Astrocyte of the cerebellum (primary cell): ENCODE data around the gene FER.

Source experiments
- DNase-seq: peaks from one replicate; pipeline ENCODE4 v3.0.0-alpha.2; 2011; ENCODE audit warnings: low read depth
- H3K4me3 ChIP-seq: 2 replicates; pipeline ENCODE4 v1.5.1; 2011; ENCODE audit warnings: mild to moderate bottlenecking, low read depth, low read length, moderate library complexity
- CTCF ChIP-seq: IDR thresholded peaks from 2 replicates; pipeline ENCODE4 v1.5.1; 2012; ENCODE audit warnings: low read length, low read depth, moderate library complexity, mild to moderate bottlenecking; ENCODE audit errors: missing control alignments
- in situ Hi-C: cut with HindIII; loops from 2 replicates; pipeline ENCODE4 v1.10.0; 2017; ENCODE audit warnings: low sequenced_read_pairs

Gene FER

GRCh38 chr5:108925073-108925472 lies 177.4 kb downstream of the FER start:
- H3K4me3 ChIP-seq, result no peak overlapping the region
- in situ Hi-C loops, result no loop called here
- no peak for TF ChIP-seq CTCF
- no peak for DNase-seq

- H3K4me3 ChIP-seq, result no peak overlapping the region
- TF ChIP-seq CTCF, result no peak
- in situ Hi-C loops, result no loop called here
- DNase-seq, result no peak
Measured at GRCh38 chr5:108930107-108930506, 182.4 kb downstream of the FER start.

GRCh38 chr5:108935611-108936010 lies 187.9 kb downstream of the FER start:
- no peak for TF ChIP-seq CTCF
- H3K4me3 ChIP-seq, result no peak overlapping the region
- in situ Hi-C loops, result no loop called here
- DNase-seq, result no peak

GRCh38 chr5:108937221-108937620 lies 189.5 kb downstream of the FER start:
- in situ Hi-C loops, result no loop called here
- no peak overlapping the region for H3K4me3 ChIP-seq
- no peak for DNase-seq
- TF ChIP-seq CTCF, result no peak

- no peak for TF ChIP-seq CTCF
- no peak overlapping the region for H3K4me3 ChIP-seq
- DNase-seq, result no peak
- in situ Hi-C loops, result no loop called here
Measured at GRCh38 chr5:108940506-108940905, 192.8 kb downstream of the FER start.

GRCh38 chr5:108941746-108942145 lies 194.0 kb downstream of the FER start:
- no peak for TF ChIP-seq CTCF
- H3K4me3 ChIP-seq, result no peak overlapping the region
- in situ Hi-C loops, result no loop called here
- no peak for DNase-seq

GRCh38 chr5:108942701-108943100 lies 195.0 kb downstream of the FER start:
- in situ Hi-C loops, result no loop called here
- no peak for TF ChIP-seq CTCF

More at GRCh38 chr5:108942701-108943100, 195.0 kb downstream of the FER start:
- DNase-seq, result no peak
- no peak overlapping the region for H3K4me3 ChIP-seq
